Activated naive CD8-positive, alpha-beta T cell treated with anti-CD3 and anti-CD28 coated beads, Interleukin-2, amount 10 ng/mL, durations not matched to agents 7 days and 5 days (primary cell): ENCODE measurements around the gene PTPRR. TPM values are rescaled to one million over a fixed set of nuclear protein-coding genes. Genes with fewer than 3 reads are reported as not detected.

Source experiments
- ATAC-seq: fragments of 150-1000 bp; cut with Tn5 transposase; one replicate; pipeline ENCODE4 v1.10.0; 2021; ENCODE audit warnings: low read depth, moderate library complexity
- POLR2A ChIA-PET: fragments of 350-600 bp; sonication (Branson Sonifier 250); formaldehyde crosslinking; loops from one replicate; lab custom pipeline; 2021; ENCODE audit warnings: antibody characterized with exemption; lab: Charles Lee
- DNase-seq: peaks from one replicate; pipeline ENCODE4 v3.0.0; 2021
- H3K27ac Mint-ChIP-seq: one replicate; pipeline ENCODE4 v1.8.0; 2022; ENCODE audit warnings: mild to moderate bottlenecking, mixed read lengths
- H3K27me3 Mint-ChIP-seq: one replicate; pipeline ENCODE4 v1.8.0; 2022; ENCODE audit warnings: mild to moderate bottlenecking, moderate library complexity, mixed read lengths
- H3K36me3 Mint-ChIP-seq: one replicate; pipeline ENCODE4 v1.8.0; 2021; ENCODE audit warnings: mild to moderate bottlenecking, mixed read lengths
- H3K4me1 Mint-ChIP-seq: one replicate; pipeline ENCODE4 v1.8.0; 2021; ENCODE audit warnings: mixed read lengths
- H3K4me3 Mint-ChIP-seq: one replicate; pipeline ENCODE4 v1.8.0; 2022; ENCODE audit warnings: mild to moderate bottlenecking, moderate library complexity, mixed read lengths
- H3K9me3 Mint-ChIP-seq: one replicate; pipeline ENCODE4 v1.8.0; 2021; ENCODE audit warnings: mixed read lengths
- total RNA-seq, 2 experiments: library from RNA; stranded (reverse); gene quantifications; one replicate each; pipeline ENCODE4 v1.2.3, GENCODE V29; 2021

PTPRR gene
- total RNA-seq, 2 experiments from 2014 or later = not detected

GRCh38 chr12:70691018-70691672, 229.4 kb downstream of the PTPRR start:
- Mint-ChIP-seq H3K4me3 (no peak overlapping the region), H3K9me3 (no peaks in the 10 kb centered on the region), H3K36me3 (no peaks in the 10 kb centered on the region), H3K4me1 (peaks cover 2% of the 10 kb centered on the region), H3K27ac (no peak overlapping the region), H3K27me3 (peaks cover 2% of the 10 kb centered on the region)
- ATAC-seq (no peak), DNase-seq (no peak)
- POLR2A ChIA-PET = no interaction called here

GRCh38 chr12:70686907-70687306, 233.6 kb downstream of the PTPRR start:
- DNase-seq (no peak), ATAC-seq (no peak)
- Mint-ChIP-seq H3K4me1 (no peaks in the 10 kb centered on the region), H3K27me3 (peaks cover 4% of the 10 kb centered on the region), H3K36me3 (no peaks in the 10 kb centered on the region), H3K4me3 (no peak overlapping the region), H3K9me3 (no peaks in the 10 kb centered on the region), H3K27ac (no peak overlapping the region)
- POLR2A ChIA-PET = no interaction called here

GRCh38 chr12:70686299-70686698, 234.2 kb downstream of the PTPRR start:
- POLR2A ChIA-PET = no interaction called here
- H3K36me3 Mint-ChIP-seq = no peaks in the 10 kb centered on the region

GRCh38 chr12:70683976-70684375, 236.6 kb downstream of the PTPRR start:
- Mint-ChIP-seq H3K4me1 (no peaks in the 10 kb centered on the region), H3K4me3 (no peak overlapping the region), H3K27me3 (peaks cover 4% of the 10 kb centered on the region), H3K27ac (no peak overlapping the region), H3K36me3 (no peaks in the 10 kb centered on the region), H3K9me3 (no peaks in the 10 kb centered on the region)
- POLR2A ChIA-PET = no interaction called here
- ATAC-seq (no peak), DNase-seq (no peak)

More at GRCh38 chr12:70686299-70686698, 234.2 kb downstream of the PTPRR start:
- Mint-ChIP-seq H3K9me3 (no peaks in the 10 kb centered on the region), H3K27ac (no peak overlapping the region), H3K4me3 (no peak overlapping the region), H3K27me3 (peaks cover 4% of the 10 kb centered on the region), H3K4me1 (no peaks in the 10 kb centered on the region)
- no peak for ATAC-seq
- no peak for DNase-seq

- H3K27ac Mint-ChIP-seq = no peak overlapping the region
- H3K27me3 Mint-ChIP-seq = peaks cover 9% of the 10 kb centered on the region
- no peaks in the 10 kb centered on the region for H3K4me1 Mint-ChIP-seq
- DNase-seq (no peak), ATAC-seq (no peak)
- no peak overlapping the region for H3K4me3 Mint-ChIP-seq
- POLR2A ChIA-PET = no interaction called here
- H3K36me3 Mint-ChIP-seq = no peaks in the 10 kb centered on the region
- no peaks in the 10 kb centered on the region for H3K9me3 Mint-ChIP-seq
Observed at GRCh38 chr12:70671698-70672097, 248.8 kb downstream of the PTPRR start.

GRCh38 chr12:70670948-70671347, 249.6 kb downstream of the PTPRR start:
- Mint-ChIP-seq H3K4me3 (no peak overlapping the region), H3K27ac (no peak overlapping the region), H3K27me3 (peaks cover 9% of the 10 kb centered on the region), H3K4me1 (no peaks in the 10 kb centered on the region), H3K36me3 (no peaks in the 10 kb centered on the region), H3K9me3 (no peaks in the 10 kb centered on the region)
- ATAC-seq (no peak), DNase-seq (no peak)
- POLR2A ChIA-PET = no interaction called here

- POLR2A ChIA-PET = no interaction called here
- Mint-ChIP-seq H3K4me3 (no peak overlapping the region), H3K4me1 (no peaks in the 10 kb centered on the region), H3K9me3 (no peaks in the 10 kb centered on the region), H3K27me3 (peaks cover 7% of the 10 kb centered on the region), H3K36me3 (no peaks in the 10 kb centered on the region), H3K27ac (no peak overlapping the region)
- DNase-seq (no peak), ATAC-seq (no peak)
Observed at GRCh38 chr12:70667253-70667652, 253.3 kb downstream of the PTPRR start.

GRCh38 chr12:70666364-70666763, 254.2 kb downstream of the PTPRR start:
- no peak overlapping the region for H3K27ac Mint-ChIP-seq
- no peaks in the 10 kb centered on the region for H3K36me3 Mint-ChIP-seq
- ATAC-seq (no peak), DNase-seq (no peak)
- no peaks in the 10 kb centered on the region for H3K4me1 Mint-ChIP-seq
- H3K9me3 Mint-ChIP-seq = no peaks in the 10 kb centered on the region
- H3K4me3 Mint-ChIP-seq = no peak overlapping the region
- POLR2A ChIA-PET = no interaction called here
- peaks cover 7% of the 10 kb centered on the region for H3K27me3 Mint-ChIP-seq

- no peak for ATAC-seq
- POLR2A ChIA-PET = no interaction called here
Observed at GRCh38 chr12:70664465-70664881, 256.1 kb downstream of the PTPRR start.

GRCh38 chr12:70663838-70664237, 256.7 kb downstream of the PTPRR start:
- POLR2A ChIA-PET = no interaction called here
- no peak overlapping the region for H3K27ac Mint-ChIP-seq
- no peak for ATAC-seq
- H3K4me3 Mint-ChIP-seq = no peak overlapping the region
- no peaks in the 10 kb centered on the region for H3K9me3 Mint-ChIP-seq
- no peak for DNase-seq
- no peaks in the 10 kb centered on the region for H3K36me3 Mint-ChIP-seq
- no peaks in the 10 kb centered on the region for H3K4me1 Mint-ChIP-seq
- peaks cover 3% of the 10 kb centered on the region for H3K27me3 Mint-ChIP-seq

More at GRCh38 chr12:70664465-70664881, 256.1 kb downstream of the PTPRR start:
- no peaks in the 10 kb centered on the region for H3K9me3 Mint-ChIP-seq
- H3K36me3 Mint-ChIP-seq = no peaks in the 10 kb centered on the region
- DNase-seq = no peak
- H3K4me1 Mint-ChIP-seq = no peaks in the 10 kb centered on the region
- no peak overlapping the region for H3K4me3 Mint-ChIP-seq
- H3K27me3 Mint-ChIP-seq = peaks cover 3% of the 10 kb centered on the region
- no peak overlapping the region for H3K27ac Mint-ChIP-seq

- Mint-ChIP-seq H3K9me3 (no peaks in the 10 kb centered on the region), H3K4me1 (no peaks in the 10 kb centered on the region), H3K36me3 (no peaks in the 10 kb centered on the region), H3K27ac (no peak overlapping the region), H3K4me3 (no peak overlapping the region), H3K27me3 (peaks cover 10% of the 10 kb centered on the region)
- DNase-seq = no peak
- POLR2A ChIA-PET = no interaction called here
- no peak for ATAC-seq
Observed at GRCh38 chr12:70661466-70662161, 258.9 kb downstream of the PTPRR start.

- no peak for DNase-seq
- POLR2A ChIA-PET = no interaction called here
- Mint-ChIP-seq H3K27me3 (peaks cover 10% of the 10 kb centered on the region), H3K9me3 (no peaks in the 10 kb centered on the region), H3K36me3 (no peaks in the 10 kb centered on the region), H3K4me3 (no peak overlapping the region), H3K4me1 (no peaks in the 10 kb centered on the region), H3K27ac (no peak overlapping the region)
- no peak for ATAC-seq
Observed at GRCh38 chr12:70660620-70661219, 259.8 kb downstream of the PTPRR start.

- H3K4me3 Mint-ChIP-seq = no peak overlapping the region
- ATAC-seq = no peak
- H3K9me3 Mint-ChIP-seq = no peaks in the 10 kb centered on the region
- no peak for DNase-seq
- H3K27ac Mint-ChIP-seq = no peak overlapping the region
- H3K27me3 Mint-ChIP-seq = peaks cover 10% of the 10 kb centered on the region
- POLR2A ChIA-PET = no interaction called here
- no peaks in the 10 kb centered on the region for H3K36me3 Mint-ChIP-seq
- H3K4me1 Mint-ChIP-seq = no peaks in the 10 kb centered on the region
Observed at GRCh38 chr12:70660002-70660604, 260.4 kb downstream of the PTPRR start.
